ENCODE results near the gene HK3.

DNA sequence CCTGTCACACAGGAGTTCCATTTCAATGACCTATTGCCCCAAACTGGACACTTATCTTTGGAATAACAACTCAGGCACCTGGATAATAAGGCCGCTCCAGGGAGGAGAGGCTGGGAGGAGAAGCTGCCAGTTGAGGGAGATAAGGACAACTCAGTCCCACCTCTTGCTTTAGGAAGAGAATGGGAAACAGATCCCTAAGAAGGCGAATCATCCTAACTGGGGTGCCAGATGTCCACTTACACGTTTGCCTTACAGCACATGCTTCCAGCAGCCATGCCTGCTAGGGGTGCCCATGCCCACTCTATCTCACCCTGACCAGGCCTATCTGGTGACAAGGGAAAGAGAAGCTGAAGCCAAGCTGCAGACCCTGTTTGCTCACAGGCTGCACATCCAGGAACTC is 6.5 kb downstream of the HK3 start:
- TF ChIP-seq, protein P1, sequence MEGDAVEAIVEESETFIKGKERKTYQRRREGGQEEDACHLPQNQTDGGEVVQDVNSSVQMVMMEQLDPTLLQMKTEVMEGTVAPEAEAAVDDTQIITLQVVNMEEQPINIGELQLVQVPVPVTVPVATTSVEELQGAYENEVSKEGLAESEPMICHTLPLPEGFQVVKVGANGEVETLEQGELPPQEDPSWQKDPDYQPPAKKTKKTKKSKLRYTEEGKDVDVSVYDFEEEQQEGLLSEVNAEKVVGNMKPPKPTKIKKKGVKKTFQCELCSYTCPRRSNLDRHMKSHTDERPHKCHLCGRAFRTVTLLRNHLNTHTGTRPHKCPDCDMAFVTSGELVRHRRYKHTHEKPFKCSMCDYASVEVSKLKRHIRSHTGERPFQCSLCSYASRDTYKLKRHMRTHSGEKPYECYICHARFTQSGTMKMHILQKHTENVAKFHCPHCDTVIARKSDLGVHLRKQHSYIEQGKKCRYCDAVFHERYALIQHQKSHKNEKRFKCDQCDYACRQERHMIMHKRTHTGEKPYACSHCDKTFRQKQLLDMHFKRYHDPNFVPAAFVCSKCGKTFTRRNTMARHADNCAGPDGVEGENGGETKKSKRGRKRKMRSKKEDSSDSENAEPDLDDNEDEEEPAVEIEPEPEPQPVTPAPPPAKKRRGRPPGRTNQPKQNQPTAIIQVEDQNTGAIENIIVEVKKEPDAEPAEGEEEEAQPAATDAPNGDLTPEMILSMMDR (IDR thresholded peaks at IDR 0.05), result no peak
- no peak for TF ChIP-seq POLR2A (IDR thresholded peaks at IDR 0.05)
